ENCODE measurements around the gene BTBD9.

DNA sequence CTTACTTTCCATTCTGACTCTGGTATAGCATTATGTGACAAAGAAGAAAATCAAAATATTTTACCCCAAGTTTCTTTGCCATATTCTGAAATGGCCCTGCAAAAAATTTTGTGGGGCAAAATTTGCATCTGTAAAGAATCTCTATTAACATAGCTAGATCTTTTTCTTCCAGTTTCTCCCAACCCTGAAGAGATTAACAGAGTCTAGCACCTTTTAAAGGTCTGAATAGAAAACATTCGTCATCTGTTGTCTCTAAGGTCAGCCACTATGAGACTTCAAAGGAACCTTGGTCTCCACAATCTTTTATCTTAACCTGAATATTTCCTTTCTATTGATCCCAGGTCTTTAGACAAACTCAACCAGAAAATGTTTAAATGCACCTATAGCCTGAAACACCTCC lies 205.7 kb downstream of the BTBD9 start:
- TF ChIP-seq, protein P1, sequence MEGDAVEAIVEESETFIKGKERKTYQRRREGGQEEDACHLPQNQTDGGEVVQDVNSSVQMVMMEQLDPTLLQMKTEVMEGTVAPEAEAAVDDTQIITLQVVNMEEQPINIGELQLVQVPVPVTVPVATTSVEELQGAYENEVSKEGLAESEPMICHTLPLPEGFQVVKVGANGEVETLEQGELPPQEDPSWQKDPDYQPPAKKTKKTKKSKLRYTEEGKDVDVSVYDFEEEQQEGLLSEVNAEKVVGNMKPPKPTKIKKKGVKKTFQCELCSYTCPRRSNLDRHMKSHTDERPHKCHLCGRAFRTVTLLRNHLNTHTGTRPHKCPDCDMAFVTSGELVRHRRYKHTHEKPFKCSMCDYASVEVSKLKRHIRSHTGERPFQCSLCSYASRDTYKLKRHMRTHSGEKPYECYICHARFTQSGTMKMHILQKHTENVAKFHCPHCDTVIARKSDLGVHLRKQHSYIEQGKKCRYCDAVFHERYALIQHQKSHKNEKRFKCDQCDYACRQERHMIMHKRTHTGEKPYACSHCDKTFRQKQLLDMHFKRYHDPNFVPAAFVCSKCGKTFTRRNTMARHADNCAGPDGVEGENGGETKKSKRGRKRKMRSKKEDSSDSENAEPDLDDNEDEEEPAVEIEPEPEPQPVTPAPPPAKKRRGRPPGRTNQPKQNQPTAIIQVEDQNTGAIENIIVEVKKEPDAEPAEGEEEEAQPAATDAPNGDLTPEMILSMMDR (IDR thresholded peaks at IDR 0.05 in 4 of 5, conservative IDR thresholded peaks at IDR 0.05 in 1 of 5): no peak
- no peak for TF ChIP-seq POLR2A (IDR thresholded peaks at IDR 0.05)
